Measurements from ENCODE around the gene UVRAG. TPM values are rescaled to one million over a fixed set of nuclear protein-coding genes. Genes with fewer than 3 reads are reported as not detected.
"Not testable (repeated sequence)": the region's sequence is repeated elsewhere in the genome, so short reads cannot be mapped to it uniquely, and the experiment has no call there.

The UVRAG gene
- polyA plus RNA-seq, 1 donor: 9.7 TPM

DNA sequence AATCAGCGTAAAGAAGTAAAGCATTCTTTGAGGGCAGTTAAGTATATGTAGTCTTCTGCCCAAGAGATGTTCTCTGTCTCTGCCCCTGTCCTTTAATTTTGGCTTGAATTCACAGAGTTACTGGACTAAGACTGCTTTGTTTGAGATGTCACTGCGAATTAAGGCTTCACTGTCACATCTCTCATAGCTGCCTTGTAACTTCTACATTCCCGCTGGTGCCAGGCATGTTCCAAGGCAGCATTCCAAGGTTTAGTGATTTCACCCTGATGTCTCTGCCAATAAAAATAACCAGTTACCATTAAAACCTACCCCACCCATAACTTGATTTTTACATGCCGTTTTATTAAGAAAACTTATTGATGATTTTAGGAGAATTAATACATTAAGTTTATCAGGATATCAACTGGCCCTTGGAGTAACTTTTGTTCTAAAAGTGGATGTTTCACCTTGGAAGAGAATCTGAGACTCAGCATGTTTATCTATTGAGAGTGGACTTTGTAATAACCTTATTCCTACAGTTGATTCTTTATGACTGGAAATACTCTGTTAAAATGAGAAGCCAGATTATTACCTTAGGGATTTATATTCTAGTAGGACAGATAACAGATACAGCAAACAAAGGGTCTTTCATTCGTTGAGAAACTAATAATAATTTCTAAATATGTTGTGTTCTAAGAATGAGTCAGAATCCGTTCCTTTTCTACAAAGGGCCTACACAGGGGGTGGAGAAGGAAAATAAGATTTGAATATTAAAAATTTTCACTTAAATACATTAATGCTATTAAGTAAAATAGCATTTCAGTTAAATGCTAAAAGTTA lies 110.2 kb downstream of the UVRAG start:
- no peak for DNase-seq

DNA sequence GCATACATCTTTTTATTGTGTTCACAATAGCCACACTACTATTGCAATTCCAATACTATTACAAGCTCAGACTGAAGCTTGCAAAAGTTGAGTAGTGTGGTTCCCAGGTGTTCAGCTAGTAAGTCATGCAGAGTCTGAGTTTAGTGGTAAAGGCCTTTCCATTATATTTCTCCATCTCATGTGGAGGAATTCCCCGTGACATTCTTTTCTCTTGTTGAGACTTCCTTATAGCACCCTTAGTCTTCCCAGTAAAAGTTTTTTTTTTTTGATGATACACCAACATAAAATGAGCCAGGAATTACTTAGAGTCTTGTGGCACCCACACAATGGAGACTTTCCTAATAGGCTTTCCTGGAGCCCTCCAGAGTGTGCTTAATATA lies 110.8 kb downstream of the UVRAG start:
- DNase-seq: no peak

DNA sequence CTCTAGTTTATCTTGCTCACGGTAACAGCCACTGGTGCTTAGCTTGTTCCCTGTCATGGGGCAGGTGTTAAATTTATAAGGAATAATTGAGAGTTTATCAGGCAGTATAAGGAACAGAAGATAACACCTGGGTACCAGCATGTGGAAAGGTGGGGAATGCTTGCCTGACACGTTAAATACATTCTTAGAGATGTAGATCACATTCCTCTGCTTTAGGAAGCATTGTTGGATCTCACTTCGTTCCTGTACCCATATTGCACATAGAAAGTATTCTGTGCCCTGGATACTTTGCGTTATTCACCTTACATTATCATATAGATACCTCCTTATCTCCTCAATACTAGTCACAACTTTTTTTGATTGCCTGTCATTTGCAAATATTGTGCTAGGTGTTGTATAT lies 114.7 kb downstream of the UVRAG start:
- no peak for DNase-seq

DNA sequence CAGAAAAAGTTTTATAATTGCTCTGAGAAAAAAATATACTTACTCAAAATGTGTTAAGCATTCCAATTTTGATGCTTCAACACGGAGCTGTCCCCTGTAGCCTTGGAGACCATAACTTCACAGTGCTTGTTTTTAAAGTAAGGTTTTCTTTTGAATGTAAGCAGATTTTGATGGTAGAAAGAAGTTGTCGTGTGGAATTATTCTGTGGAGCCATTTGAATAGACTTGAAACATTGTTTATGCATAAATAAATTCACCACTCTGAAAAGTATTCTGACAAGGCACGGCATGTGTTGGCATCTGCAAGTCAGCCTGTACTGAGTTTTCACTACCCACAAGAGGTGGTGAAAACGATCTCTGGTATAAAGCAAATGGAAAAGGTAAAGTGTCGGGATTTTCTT lies 115.5 kb downstream of the UVRAG start:
- no peak for DNase-seq

DNA sequence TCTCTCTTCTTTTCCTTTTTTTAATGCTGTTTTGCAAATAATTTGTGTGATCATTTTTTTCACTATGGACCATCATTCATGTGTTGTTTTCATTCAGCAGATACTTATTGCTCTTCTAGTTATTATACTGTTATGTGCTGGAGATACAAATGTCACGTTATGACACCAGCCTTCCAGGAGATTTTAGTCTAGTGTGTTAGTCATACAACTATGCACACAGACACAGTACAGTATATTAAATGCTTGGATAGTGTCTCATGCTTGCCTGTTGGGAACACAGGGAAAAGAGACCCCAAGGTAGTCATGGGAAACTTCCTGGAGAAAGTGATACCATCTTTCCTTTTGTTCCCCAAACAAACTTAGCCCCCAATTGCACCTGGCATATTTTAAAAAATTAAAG lies 116.1 kb downstream of the UVRAG start:
- DNase-seq: no peak

DNA sequence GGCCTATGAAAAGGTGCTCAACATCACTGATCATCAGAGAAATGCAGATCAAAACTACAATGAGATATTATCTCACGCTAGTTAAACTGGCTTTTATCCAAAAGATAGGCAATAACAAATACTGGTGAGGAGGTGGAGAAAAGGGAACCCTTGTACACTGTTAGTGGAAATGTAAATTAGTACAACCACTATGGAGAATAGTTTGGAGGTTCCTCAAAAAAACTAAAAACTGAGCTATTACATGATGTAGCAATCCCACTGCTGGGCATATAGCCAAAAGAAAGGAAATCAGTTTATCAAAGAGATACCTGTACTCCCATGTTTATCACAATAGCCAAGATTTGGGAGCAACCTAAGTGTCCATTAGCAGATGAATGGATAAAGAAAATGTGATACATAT lies 118.7 kb downstream of the UVRAG start:
- DNase-seq: not testable (repeated sequence)

DNA sequence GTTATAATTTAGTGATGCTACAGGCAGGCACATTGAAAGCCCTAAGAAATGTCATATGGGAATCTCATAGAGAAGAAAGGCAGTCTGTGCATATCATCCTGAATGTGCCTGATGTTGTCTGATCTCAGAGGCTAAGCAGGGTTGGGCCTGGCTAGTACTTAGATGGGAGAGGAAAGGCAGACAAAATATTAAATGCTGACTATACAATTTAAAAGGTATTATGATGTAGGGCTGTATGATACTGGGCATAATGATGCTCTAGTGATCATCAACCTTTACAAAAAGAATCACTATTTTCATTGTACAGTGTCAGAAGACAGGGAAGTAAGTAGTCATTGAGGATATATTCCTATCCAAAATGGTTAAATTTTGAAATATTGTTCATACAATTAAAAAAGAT lies 119.8 kb downstream of the UVRAG start:
- DNase-seq: no peak

DNA sequence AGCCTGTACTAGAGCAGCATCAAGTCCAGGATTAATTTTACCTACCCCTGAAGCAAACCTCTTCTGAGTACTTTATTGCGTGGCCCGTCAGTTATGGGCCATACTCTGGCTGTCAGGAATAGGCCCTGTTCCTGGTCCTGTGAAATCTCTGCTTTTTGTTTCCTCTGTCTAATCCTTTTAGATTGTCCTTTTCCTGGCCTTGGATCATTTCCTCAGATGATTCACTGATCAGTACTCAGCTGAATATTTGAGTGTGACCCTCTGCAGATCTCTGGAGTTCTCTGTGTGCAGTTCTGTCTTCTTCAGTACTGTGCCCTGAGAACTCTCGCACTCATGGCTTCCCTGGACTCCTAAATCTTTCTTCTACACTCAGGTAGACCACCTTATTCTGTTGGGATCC lies 123.5 kb downstream of the UVRAG start:
- DNase-seq: no peak

DNA sequence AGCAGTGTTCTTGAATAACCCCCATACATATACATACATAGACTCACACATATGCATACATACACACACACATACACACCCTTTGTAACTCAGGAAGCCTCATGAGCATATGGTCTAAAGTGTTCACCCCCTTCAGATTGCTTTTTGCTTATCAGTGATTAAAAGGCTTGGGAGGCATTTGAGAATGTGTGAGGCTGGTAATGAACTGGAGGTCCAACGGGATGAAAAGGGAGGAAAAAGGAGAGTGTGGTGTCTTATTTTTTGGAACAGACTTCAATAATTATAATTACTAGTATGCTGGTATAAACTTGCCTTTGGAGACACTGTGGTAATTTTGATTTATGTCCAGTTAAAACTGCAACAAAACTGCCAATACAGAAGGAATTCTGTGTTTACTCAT lies 124.5 kb downstream of the UVRAG start:
- DNase-seq: no peak

DNA sequence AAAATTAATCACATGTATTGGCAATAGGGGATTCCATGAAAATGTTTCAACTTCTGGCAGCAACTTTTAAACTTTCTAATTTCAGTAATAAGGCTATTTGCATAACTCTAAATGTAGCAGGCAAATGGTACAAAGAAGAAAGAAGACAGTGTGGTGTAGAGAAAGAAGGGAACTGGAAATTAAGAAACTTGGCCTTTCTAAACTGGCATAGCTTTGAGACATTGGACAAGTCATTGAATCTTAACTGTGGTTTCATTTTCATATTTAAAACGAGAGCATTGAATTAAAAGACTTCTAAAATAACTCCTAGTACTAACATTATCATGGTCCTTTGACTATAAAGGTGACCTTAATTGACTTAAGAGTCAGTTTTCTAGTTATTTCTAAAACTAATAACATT lies 125.0 kb downstream of the UVRAG start:
- DNase-seq: no peak

DNA sequence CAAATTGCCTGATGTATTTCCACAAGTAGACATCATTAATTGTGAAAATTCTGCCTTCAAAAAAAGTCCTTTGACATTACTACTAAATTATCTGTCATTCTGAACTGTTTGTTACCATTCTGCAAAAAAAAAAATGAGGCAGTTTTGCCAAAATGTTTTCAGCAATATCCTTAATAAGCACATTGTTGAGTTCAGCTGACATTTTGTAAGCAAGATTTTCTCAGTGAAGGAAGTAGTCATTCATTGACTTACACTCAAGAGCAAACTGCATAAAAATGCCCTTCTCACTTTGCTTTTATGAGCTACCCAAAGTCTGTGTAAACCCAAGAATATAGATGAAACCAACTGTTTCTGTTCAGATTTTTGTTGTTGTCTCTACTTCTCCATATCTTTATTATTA lies 125.9 kb downstream of the UVRAG start:
- no peak for DNase-seq

DNA sequence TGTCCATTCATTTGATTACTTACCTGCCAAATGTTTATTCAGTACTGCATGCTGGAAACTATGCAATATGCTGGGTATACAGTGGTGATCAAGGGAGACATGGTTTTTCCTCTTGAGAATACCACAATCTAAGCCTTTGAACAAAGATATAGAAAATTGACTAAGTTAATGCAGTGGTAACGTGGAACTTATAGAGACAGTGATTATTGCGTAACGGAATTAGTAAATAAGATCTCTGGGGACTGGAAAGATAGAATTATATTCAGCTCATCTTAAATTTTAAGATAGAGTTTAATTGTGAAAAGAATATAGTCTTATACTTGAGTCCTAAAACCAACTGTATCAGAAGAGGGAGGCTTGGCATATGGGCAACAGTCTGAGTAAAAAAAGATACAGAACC lies 129.5 kb downstream of the UVRAG start:
- no peak for DNase-seq

DNA sequence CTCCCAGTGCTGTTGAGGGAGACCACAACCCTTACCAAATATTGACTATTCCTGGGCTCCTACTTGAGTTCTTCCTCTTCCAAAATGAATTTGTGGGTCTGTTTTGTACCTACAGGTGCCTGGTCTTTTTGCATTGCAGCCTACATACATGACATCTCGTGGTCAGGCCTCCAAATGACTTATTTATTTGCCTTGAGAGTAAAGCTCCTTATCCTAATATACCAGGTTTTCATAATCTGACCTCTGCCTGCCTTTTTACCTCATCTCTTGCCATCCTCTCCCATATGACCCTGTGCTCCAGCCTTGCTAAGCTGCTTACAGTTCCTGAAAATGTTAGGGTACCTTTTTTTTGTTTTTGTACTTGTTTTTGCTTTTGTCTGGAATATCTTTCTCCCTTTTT lies 130.4 kb downstream of the UVRAG start:
- DNase-seq: no peak

DNA sequence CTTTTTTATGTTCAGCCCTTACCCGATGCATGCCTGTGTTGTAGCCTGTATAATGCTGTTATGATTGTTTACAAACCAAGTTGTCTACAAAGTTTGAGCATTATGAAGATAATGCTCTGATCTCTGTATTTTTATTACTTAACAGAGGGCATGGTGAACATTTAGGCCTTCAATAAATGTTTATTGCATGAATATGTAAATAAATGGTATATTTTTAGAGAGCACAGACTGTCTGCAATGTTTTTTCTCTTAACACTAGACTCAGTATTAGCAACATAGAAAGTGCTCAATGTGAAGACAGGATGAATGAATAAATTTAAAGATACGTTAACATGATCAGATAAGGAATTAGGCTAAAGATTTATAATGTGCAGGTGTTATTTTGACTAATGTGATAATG lies 130.9 kb downstream of the UVRAG start:
- no peak for DNase-seq

DNA sequence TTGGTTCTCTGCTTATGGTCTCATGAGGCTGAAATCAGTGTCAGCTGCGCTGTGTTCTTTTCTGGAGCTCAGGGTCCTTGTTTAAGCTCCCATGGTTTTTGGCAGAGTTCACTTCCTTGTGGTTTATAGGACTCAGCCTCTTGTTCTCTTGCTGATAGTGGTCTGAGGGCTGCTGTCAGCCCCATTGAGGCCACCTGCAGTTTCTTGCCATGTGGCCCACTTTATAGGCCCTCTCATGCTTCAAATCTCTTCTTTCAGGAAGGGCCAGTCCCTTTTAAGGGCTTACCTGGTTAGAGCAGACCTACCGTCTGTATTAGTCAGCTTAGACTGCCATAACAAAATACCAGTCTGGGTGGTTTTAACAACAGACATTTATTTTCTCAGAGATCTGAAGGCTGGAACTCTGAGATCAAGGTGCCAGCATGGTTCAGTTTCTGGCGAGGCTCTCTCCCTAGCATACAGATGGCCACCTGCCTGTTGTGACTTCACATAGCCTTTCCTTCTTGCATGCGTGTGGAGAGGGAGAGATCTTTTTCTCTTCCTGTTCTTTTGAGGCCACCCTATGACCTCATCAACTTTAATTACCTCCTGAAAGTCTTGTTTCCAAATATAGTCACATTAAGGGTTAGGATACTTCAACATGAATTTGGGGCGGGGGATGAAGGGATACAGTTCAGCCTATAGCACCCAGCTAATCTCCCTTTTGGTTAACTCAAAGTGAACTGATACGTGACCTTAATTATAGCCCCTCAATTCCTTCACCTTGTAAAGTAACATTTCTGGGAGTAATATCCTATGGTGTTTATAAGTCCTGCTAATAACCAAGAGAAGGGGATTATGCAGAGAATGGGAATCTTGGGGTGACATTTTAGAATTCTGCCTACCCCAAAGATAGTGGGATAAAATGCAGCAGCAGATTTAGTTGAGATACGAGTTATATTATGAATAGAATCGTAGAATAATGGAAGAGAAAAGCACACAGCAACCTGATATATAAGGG lies 131.8 kb downstream of the UVRAG start:
- DNase-seq: peak; percentile 50

DNA sequence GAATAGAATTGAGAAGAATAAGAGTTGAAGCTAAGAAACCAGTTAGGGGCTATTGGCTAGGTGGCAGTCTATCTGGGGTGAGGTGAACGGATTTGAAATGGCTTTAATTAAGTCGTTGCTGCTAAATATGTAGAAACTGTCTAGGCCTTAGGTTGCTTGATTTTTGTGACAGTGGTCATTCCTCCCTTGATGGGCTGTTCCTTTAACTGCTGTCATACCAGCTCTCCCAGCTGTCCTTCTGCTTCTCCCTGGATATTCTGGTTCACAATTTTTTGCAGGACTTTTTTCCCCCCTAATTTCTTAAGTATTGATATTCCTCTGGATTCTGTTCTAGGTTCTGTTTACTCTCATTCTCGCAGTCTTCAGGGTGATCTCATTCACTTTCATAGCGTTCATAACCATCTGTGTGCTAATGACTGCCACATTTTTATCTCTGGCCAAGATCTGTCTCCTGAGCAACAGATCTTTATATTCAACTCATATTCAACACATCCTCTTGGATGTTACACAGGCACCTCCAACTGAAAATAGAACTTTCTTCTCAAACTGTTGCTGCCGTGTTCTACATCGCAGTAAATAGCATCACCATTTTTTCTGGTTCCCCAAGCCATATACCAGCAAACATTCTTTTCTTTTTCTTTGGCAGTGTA lies 134.1 kb downstream of the UVRAG start:
- peak; percentile 58 for DNase-seq

DNA sequence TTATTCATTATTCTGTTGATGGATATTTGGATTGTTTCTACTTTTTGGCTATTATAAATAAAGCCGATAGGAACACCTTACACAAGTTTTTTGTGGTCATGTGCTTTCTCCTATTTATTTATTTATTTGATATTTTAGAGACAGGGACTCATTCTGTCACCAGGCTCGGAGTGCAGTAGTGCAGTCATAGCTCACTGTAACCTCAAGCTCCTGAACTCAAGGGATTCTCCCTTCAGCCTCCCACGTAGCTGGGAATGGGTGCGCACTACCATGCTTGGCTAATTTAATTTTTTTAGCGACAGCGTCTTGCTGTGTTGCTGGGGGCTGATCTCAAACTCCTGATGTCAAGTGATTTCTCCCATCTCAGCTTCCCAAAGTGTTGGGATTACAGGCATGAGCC lies 135.1 kb downstream of the UVRAG start:
- DNase-seq: no peak

DNA sequence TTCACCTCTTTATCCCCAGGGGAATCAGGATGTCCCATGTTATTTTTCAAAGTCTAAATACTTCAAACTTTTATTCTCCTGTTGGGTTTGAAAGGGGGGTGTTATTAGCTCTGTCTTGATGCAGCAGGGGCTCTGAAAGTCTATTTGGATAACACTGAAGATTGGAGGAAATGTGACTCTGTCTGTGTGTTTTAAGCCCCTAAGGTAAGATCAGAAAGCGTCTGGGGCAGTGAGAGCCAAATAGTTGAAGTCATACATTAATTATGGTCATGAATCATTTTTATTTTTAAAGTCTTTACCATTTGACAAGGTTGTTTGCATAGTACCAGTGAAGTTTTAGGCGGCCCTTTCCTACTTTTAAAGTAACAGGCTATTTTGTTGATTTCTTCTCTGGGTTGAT lies 139.0 kb downstream of the UVRAG start:
- no peak for DNase-seq

DNA sequence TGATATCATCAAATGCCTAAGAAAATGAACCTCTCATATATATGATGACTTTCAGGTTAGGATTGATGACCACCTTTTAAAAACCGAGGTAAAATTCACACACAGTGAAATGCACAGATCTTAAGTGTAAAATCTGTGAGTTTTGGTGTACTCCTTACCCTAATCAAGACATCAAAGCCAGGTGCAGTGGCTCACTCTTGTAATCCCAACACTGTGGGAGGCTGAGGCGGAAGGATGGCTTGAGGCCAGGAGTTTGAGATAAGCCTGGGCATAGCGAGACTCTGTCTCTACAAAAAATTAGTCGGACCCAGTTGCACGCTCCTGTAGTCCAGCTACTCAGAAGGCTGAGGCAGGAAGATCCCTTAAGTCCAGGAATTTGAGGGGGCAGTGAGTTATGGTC lies 140.4 kb downstream of the UVRAG start:
- DNase-seq: no peak

DNA sequence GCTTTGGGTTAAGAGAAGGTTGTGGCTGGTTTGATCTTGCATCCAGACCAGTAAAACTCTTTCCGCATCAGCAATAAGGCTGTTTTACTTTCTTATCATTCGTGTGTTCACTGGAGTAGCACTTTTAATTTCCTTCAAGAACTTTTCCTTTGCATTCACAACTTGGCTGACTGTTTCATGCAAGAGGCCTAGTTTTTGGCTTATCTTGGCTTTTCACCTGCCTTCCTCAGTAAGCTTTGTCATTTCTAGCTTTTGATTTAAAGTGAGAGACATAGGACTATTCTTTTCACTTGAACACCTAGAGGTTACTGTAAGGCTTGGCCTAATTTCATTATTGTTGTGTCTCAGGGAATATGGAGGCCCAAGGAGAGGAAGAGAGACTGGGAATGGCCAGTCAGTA lies 144.5 kb downstream of the UVRAG start:
- DNase-seq: no peak

DNA sequence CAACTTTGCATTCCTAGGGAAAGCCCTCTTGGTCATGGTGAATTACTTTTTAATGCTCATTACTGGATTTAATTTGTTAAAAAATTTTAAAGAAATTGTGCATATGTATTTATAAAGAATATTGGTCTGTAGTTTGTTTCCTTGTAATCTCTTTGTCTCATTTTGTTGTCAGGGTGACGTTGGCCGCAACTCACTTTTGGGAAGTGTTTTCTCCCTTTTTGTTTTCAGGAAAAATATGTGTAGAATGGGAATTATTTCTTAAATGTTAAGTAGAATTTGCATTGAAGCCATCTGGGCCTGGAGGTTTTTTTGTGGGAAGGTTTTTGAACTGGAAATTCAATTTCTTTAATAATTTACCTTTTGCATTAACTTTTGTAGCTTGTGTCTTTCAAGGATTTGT lies 149.1 kb downstream of the UVRAG start:
- peak; percentile 34 for DNase-seq

DNA sequence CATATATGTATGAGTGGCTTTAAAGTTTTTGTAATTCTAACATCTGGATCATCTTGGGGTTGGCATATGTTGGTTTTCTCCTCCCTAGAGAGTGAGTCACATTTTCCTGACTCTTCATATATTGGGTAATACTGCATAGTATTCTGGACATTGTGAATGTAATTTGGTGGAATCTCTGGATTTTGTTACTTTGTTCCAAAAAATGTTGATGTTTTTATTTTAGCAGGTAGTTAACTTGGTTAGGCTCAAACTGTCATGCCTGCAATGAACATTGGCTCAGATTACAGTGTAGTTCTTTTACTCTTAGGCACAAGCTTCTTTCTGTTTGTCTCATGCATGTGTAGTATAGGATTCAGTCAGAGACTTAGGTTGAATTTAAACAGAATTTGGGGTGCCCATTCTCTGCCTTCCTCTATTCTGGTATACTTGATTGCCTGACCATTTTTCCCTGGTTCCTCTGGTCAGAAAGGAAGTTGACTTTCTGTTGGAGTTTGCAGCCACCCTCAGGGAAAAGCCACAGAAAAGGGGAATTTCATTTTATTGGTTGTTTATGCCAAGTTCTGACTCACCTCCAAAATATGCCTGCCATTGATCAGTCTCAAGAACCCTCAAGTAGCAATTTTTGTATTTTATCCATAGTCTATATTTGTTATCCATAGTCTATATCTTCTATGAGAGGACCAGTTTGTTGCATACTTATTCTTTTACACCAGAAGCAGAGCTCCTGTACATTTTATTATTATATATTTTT lies 151.7 kb downstream of the UVRAG start:
- no peak for DNase-seq

All from hindlimb muscle (tissue), 1 donor.